PC-9 (cell line): ENCODE data around the gene SMARCA2.

Source experiments
- EZH2 ChIP-seq: fragments of 200-600 bp; sonication (generic); IDR thresholded peaks from 2 replicates; pipeline ENCODE4 v1.8.0; 2017; ENCODE audit warnings: antibody characterized with exemption, low read depth
- TF ChIP-seq, protein P1 (sequence below): fragments of 200-600 bp; sonication (generic); conservative IDR thresholded peaks from 2 replicates; pipeline ENCODE4 v1.6.1; 2017; ENCODE audit warnings: mixed run types, antibody characterized with exemption, mild to moderate bottlenecking, moderate library complexity

DNA sequence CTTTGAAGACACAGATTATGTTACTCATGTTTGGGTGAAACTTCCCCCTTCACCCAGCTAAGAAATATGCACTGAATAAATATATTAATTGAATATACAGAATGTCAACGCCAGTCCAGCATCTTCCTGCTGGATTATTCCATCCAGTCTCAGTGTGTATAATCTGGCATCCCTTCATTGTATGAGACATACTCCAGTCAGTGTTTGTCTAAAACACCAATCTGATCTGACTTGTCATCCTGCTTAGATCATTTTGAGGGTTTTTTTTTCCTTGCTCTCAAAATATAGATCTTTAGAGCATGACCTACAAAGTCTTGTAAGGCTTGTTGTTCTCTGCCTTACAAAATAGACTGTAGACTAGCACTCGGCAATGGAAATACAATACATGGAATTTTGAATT is 195.1 kb downstream of the SMARCA2 start:
- TF ChIP-seq, protein P1, sequence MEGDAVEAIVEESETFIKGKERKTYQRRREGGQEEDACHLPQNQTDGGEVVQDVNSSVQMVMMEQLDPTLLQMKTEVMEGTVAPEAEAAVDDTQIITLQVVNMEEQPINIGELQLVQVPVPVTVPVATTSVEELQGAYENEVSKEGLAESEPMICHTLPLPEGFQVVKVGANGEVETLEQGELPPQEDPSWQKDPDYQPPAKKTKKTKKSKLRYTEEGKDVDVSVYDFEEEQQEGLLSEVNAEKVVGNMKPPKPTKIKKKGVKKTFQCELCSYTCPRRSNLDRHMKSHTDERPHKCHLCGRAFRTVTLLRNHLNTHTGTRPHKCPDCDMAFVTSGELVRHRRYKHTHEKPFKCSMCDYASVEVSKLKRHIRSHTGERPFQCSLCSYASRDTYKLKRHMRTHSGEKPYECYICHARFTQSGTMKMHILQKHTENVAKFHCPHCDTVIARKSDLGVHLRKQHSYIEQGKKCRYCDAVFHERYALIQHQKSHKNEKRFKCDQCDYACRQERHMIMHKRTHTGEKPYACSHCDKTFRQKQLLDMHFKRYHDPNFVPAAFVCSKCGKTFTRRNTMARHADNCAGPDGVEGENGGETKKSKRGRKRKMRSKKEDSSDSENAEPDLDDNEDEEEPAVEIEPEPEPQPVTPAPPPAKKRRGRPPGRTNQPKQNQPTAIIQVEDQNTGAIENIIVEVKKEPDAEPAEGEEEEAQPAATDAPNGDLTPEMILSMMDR = no peak
- TF ChIP-seq EZH2 = no peak
